Vagina (tissue), 2 donors: ENCODE measurements around the gene AFF3. TPM values are rescaled to one million over a fixed set of nuclear protein-coding genes. Genes with fewer than 3 reads are reported as not detected.

ENCODE experiments used
- DNase-seq, 2 donors: peaks; one replicate each; pipeline ENCODE4 v3.0.0-alpha.2; 2017; ENCODE audit errors: extremely low spot score in 2 of 2
- H3K27ac ChIP-seq: fragments of 200-600 bp; sonication (generic); one replicate; pipeline ENCODE4 v1.5.1; 2019
- H3K27me3 ChIP-seq: fragments of 200-600 bp; sonication (generic); one replicate; pipeline ENCODE4 v1.5.1; 2019
- H3K36me3 ChIP-seq, 2 donors: fragments of 200-600 bp; sonication (generic); one replicate each; pipeline ENCODE4 v1.5.1; 2017 to 2019
- H3K4me1 ChIP-seq: fragments of 200-600 bp; sonication (generic); one replicate; pipeline ENCODE4 v1.5.1; 2019
- H3K4me3 ChIP-seq, 2 donors: fragments of 200-600 bp; sonication (generic); 1 replicate in 1 of 2; 2 replicates in 1 of 2; pipeline ENCODE4 v1.5.1; 2016 to 2019
- H3K9me3 ChIP-seq: fragments of 200-600 bp; sonication (generic); one replicate; pipeline ENCODE4 v1.5.1; 2019
- POLR2A ChIP-seq, 2 donors: fragments of 450-650 bp; IDR thresholded peaks; one replicate each; pipeline ENCODE4 v1.6.1; 2017; ENCODE audit warnings: antibody characterized with exemption in 2 of 2, mild to moderate bottlenecking in 2 of 2, moderate library complexity in 2 of 2
- POLR2AphosphoS5 ChIP-seq, 2 donors: sonication (generic); formaldehyde crosslinking; IDR thresholded peaks; one replicate each; pipeline ENCODE4 v1.9.0; 2017; ENCODE audit warnings: antibody characterized with exemption in 2 of 2, mild to moderate bottlenecking in 2 of 2, low read depth in 1 of 2; ENCODE audit not compliant: insufficient read depth in 1 of 2
- intact Hi-C: fragments of 100-400 bp; cut with DNase I; formaldehyde crosslinking; loops from one replicate; pipeline ENCODE4 v1.15.1; 2023
- total RNA-seq: library from RNA; depleted of rRNA; stranded (reverse); fragments of >200 nt; gene quantifications from one replicate; pipeline ENCODE4 v1.2.3, GENCODE V29; 2016
- TF ChIP-seq, protein P1 (sequence below), 3 experiments: fragments of 450-650 bp in 2 of 3; fragments of 200-600 bp in 1 of 3; sonication (generic) in 1 of 3; IDR thresholded peaks; one replicate each; pipeline ENCODE4 v1.5.1; 2017 to 2019; ENCODE audit warnings: antibody characterized with exemption in 3 of 3, mild to moderate bottlenecking in 2 of 3, moderate library complexity in 2 of 3

The AFF3 gene
- total RNA-seq, 1 donor from 2014 or later = 7.6 TPM

GRCh38 chr2:99754210-99754609 lies 388.2 kb downstream of the AFF3 start:
- no peak overlapping the region for H3K4me3 ChIP-seq
- intact Hi-C loops = no loop called here
- H3K27me3 ChIP-seq = no peaks in the 10 kb centered on the region
- no peak overlapping the region for H3K27ac ChIP-seq
- H3K9me3 ChIP-seq = no peaks in the 10 kb centered on the region
- DNase-seq = no peak
- H3K4me1 ChIP-seq = no peaks in the 10 kb centered on the region
- no peaks in the 10 kb centered on the region for H3K36me3 ChIP-seq
- TF ChIP-seq POLR2A (IDR thresholded peaks at IDR 0.05) (no peak), POLR2AphosphoS5 (IDR thresholded peaks at IDR 0.05; ENCODE audit: insufficient read depth in 1 of 2, low read depth in 1 of 2) (no peak)
- TF ChIP-seq, protein P1, sequence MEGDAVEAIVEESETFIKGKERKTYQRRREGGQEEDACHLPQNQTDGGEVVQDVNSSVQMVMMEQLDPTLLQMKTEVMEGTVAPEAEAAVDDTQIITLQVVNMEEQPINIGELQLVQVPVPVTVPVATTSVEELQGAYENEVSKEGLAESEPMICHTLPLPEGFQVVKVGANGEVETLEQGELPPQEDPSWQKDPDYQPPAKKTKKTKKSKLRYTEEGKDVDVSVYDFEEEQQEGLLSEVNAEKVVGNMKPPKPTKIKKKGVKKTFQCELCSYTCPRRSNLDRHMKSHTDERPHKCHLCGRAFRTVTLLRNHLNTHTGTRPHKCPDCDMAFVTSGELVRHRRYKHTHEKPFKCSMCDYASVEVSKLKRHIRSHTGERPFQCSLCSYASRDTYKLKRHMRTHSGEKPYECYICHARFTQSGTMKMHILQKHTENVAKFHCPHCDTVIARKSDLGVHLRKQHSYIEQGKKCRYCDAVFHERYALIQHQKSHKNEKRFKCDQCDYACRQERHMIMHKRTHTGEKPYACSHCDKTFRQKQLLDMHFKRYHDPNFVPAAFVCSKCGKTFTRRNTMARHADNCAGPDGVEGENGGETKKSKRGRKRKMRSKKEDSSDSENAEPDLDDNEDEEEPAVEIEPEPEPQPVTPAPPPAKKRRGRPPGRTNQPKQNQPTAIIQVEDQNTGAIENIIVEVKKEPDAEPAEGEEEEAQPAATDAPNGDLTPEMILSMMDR (IDR thresholded peaks at IDR 0.05) = no peak

DNA sequence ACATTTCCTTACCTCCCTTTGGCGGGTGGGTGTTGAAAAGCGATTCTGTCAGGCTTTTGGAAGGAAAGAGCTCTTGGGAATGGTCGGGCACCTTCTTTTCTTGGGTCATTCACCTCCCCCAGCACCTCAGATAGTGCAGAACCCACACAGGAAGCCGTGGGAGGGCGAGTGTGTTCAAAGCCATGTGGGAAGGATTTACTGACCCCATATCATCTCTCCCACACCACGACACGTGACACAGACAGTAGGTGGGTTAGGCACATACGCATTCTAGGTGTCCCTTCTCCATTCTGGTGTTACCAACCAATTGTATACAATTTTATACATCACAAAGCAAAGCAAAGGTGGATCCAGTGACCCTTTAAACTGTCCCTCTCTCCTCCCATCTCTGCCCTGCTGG lies 388.9 kb downstream of the AFF3 start:
- no peaks in the 10 kb centered on the region for H3K36me3 ChIP-seq
- TF ChIP-seq POLR2AphosphoS5 (IDR thresholded peaks at IDR 0.05; ENCODE audit: insufficient read depth in 1 of 2, low read depth in 1 of 2) = no peak
- H3K4me3 ChIP-seq = no peak overlapping the region
- DNase-seq = no peak
- no peak overlapping the region for H3K27ac ChIP-seq
- no peaks in the 10 kb centered on the region for H3K27me3 ChIP-seq
- no peaks in the 10 kb centered on the region for H3K4me1 ChIP-seq
- intact Hi-C loops = no loop called here
- no peaks in the 10 kb centered on the region for H3K9me3 ChIP-seq

GRCh38 chr2:99748344-99748743 lies 394.0 kb downstream of the AFF3 start:
- Histone ChIP-seq H3K9me3 (no peaks in the 10 kb centered on the region), H3K36me3 (no peaks in the 10 kb centered on the region), H3K4me1 (no peaks in the 10 kb centered on the region), H3K27ac (no peak overlapping the region), H3K4me3 (no peak overlapping the region), H3K27me3 (no peaks in the 10 kb centered on the region)
- TF ChIP-seq POLR2AphosphoS5 (IDR thresholded peaks at IDR 0.05; ENCODE audit: insufficient read depth in 1 of 2, low read depth in 1 of 2) = no peak
- TF ChIP-seq, protein P1 (IDR thresholded peaks at IDR 0.05) = no peak
- TF ChIP-seq POLR2A (IDR thresholded peaks at IDR 0.05) = no peak
- intact Hi-C loops = no loop called here
- DNase-seq = no peak

DNA sequence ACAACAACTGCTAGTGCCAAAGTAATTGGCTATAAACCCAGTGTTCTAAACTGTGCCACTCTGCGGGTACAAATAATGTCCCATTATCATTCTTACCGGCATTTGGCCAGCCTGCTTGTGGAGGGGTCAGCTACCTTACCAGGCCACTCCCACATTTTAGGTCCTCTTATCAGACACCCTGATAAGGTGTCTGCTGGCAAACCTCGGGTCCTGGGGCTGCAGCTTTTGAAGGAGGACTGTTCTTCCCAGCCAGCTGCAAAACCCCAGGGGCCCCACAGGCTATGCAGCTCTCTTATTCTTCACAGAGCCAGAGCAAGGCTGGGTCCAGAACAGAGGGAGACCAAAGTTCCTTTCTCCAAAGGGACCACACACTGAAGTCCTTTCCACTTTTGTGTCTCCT lies 394.5 kb downstream of the AFF3 start:
- no peak for DNase-seq
- Histone ChIP-seq H3K27me3 (no peaks in the 10 kb centered on the region), H3K4me3 (no peak overlapping the region), H3K36me3 (no peaks in the 10 kb centered on the region), H3K9me3 (no peaks in the 10 kb centered on the region), H3K27ac (no peak overlapping the region), H3K4me1 (no peaks in the 10 kb centered on the region)
- TF ChIP-seq POLR2AphosphoS5 (IDR thresholded peaks at IDR 0.05; ENCODE audit: insufficient read depth in 1 of 2, low read depth in 1 of 2) = no peak
- TF ChIP-seq POLR2A (IDR thresholded peaks at IDR 0.05) = no peak
- TF ChIP-seq, protein P1 (IDR thresholded peaks at IDR 0.05) = no peak
- intact Hi-C loops = no loop called here

DNA sequence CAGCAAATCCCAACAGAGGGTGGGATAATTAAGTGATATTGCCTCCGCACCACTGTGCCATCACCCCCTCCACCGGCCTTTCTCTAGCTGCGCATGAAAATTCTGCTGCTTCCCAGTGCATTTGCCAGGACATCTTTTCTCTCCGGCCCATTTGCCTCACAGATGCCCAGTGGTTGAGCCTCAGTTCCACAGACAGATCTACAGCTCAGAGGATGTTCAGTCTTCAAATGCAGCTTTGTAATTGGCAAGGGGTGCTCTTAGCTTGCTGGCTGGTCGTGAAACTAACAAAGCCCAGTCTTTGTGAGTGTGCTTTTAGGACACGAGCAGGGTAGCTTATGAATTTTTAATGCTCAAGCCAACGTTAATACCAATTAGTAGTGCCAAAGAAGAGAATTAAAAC lies 399.2 kb downstream of the AFF3 start:
- intact Hi-C loops = no loop called here
- Histone ChIP-seq H3K27me3 (no peaks in the 10 kb centered on the region), H3K36me3 (no peaks in the 10 kb centered on the region), H3K4me1 (no peaks in the 10 kb centered on the region), H3K9me3 (no peaks in the 10 kb centered on the region), H3K4me3 (no peak overlapping the region), H3K27ac (no peak overlapping the region)
- TF ChIP-seq, protein P1 (IDR thresholded peaks at IDR 0.05) = no peak
- TF ChIP-seq POLR2A (IDR thresholded peaks at IDR 0.05) (no peak), POLR2AphosphoS5 (IDR thresholded peaks at IDR 0.05; ENCODE audit: insufficient read depth in 1 of 2, low read depth in 1 of 2) (no peak)
- no peak for DNase-seq

DNA sequence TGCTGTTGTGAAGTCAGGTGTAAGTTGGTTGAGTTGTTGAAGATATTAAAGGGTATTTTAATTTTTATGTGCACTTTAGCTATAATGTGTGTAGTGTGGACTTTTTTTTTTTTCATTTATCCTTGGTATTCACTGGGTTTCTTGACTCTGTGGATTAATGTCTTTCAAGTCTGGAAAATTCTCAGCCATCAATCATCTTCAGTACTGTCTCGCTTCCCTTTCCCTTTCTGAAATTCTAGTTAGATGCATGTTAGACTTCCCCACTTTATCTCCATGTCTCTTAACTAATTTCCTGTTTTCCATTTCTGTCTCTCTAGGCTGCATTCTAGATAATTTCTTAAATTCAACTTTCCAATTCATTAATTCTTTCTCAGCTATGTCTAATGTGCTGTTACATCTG lies 404.9 kb downstream of the AFF3 start:
- TF ChIP-seq, protein P1 (IDR thresholded peaks at IDR 0.05) = no peak
- no peak for TF ChIP-seq POLR2AphosphoS5 (IDR thresholded peaks at IDR 0.05; ENCODE audit: insufficient read depth in 1 of 2, low read depth in 1 of 2)
- no peak for TF ChIP-seq POLR2A (IDR thresholded peaks at IDR 0.05)
- intact Hi-C loops = no loop called here
- no peak overlapping the region for H3K4me3 ChIP-seq
- no peaks in the 10 kb centered on the region for H3K36me3 ChIP-seq
- H3K9me3 ChIP-seq = no peaks in the 10 kb centered on the region
- no peak overlapping the region for H3K27ac ChIP-seq
- no peaks in the 10 kb centered on the region for H3K27me3 ChIP-seq
- no peaks in the 10 kb centered on the region for H3K4me1 ChIP-seq
- DNase-seq = no peak
